GM12891 (cell line): Measurements from ENCODE around the gene PCBP2.

Experiments
- PAX5 ChIP-seq: IDR thresholded peaks from 2 replicates; pipeline ENCODE4 v1.6.1; 2011; ENCODE audit warnings: low read length, moderate library complexity, mild to moderate bottlenecking; ENCODE audit not compliant: insufficient read depth, severe bottlenecking
- POLR2A ChIP-seq: IDR thresholded peaks from 2 replicates; pipeline ENCODE4 v1.6.1; 2011; ENCODE audit warnings: low read depth, low read length, control low read depth
- POLR2AphosphoS5 ChIP-seq: IDR thresholded peaks from 2 replicates; pipeline ENCODE4 v1.6.1; 2011; ENCODE audit warnings: low read depth, low read length, control low read depth
- POU2F2 ChIP-seq: IDR thresholded peaks from 2 replicates; pipeline ENCODE4 v1.6.1; 2011; ENCODE audit warnings: low read depth, mild to moderate bottlenecking, control low read depth, low read length, moderate library complexity
- SPI1 ChIP-seq: IDR thresholded peaks from 2 replicates; pipeline ENCODE4 v1.6.1; 2011; ENCODE audit warnings: low read depth, low read length, control low read depth
- TAF1 ChIP-seq: IDR thresholded peaks from 2 replicates; pipeline ENCODE4 v1.6.1; 2011; ENCODE audit warnings: low read depth, low read length, control low read depth

- TF ChIP-seq POLR2A: peak; percentile 48; the same call in 1 of the 2 replicates
- 0 out of 2 replicates have a peak, but pooled peaks have one; percentile 34 for TF ChIP-seq POLR2AphosphoS5
- TF ChIP-seq TAF1: no peak
- TF ChIP-seq PAX5: no peak
- TF ChIP-seq SPI1: no peak
- TF ChIP-seq POU2F2: no peak
Observed at GRCh38 chr12:53454707-53455106, 2.8 kb downstream of the PCBP2 start.
